Activated T-helper 17 cell treated with anti-CD3 and anti-CD28 coated beads, Interleukin-2, amount 50 U/mL, for 72 hours (primary cell): ENCODE measurements around the gene SLC35A5. TPM values are rescaled to one million over a fixed set of nuclear protein-coding genes. Genes with fewer than 3 reads are reported as not detected.
A peak's percentile ranks its signal among the peaks of the same experiment; 100 is the strongest.

Source experiments
- ATAC-seq: fragments of 150-1000 bp; cut with Tn5 transposase; replicated peaks from 2 replicates; pipeline ENCODE4 v1.10.0; 2021; ENCODE audit warnings: mild to moderate bottlenecking, moderate library complexity
- H3K27ac Mint-ChIP-seq: one replicate; pipeline ENCODE4 v1.8.0; 2022; ENCODE audit warnings: mixed read lengths
- H3K27me3 Mint-ChIP-seq: one replicate; pipeline ENCODE4 v1.8.0; 2022; ENCODE audit warnings: mixed read lengths
- H3K36me3 Mint-ChIP-seq: one replicate; pipeline ENCODE4 v1.8.0; 2022; ENCODE audit warnings: low read depth, mild to moderate bottlenecking, mixed read lengths
- H3K4me1 Mint-ChIP-seq: one replicate; pipeline ENCODE4 v1.8.0; 2022; ENCODE audit warnings: mixed read lengths
- H3K4me3 Mint-ChIP-seq: one replicate; pipeline ENCODE4 v1.8.0; 2022; ENCODE audit warnings: mild to moderate bottlenecking, mixed read lengths
- H3K9me3 Mint-ChIP-seq: one replicate; pipeline ENCODE4 v1.8.0; 2022; ENCODE audit warnings: mixed read lengths
- total RNA-seq, 2 donors: library from RNA; stranded (reverse); gene quantifications; one replicate each; pipeline ENCODE4 v1.2.3, GENCODE V29; 2022

Gene SLC35A5
- total RNA-seq, 2 donors from 2014 or later: 18.1 to 19.8 TPM

DNA sequence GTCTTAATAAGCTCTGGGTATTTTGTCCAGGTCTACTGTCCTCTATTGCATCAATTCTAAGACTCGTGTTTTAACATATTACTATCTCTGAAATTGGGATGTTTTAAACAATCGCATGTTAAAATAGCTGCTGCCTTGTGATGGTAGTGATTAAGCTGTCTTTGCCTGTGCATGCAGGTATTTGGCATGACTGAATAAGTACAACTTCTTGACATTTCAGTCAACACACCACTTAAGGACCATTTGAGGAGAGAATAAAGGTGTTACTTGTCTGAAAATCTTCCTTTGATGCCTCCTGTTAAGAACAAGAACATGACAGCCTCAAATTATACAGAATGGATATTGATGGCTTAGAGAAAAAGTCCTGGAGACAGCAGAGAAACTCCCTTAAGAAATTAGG is 33.0 kb downstream of the SLC35A5 start:
- peaks cover 3% of the 10 kb centered on the region for H3K4me1 Mint-ChIP-seq
- no peak overlapping the region for H3K4me3 Mint-ChIP-seq
- no peaks in the 10 kb centered on the region for H3K9me3 Mint-ChIP-seq
- ATAC-seq: no peak
- H3K27ac Mint-ChIP-seq: no peak overlapping the region
- H3K36me3 Mint-ChIP-seq: peaks cover 63% of the 10 kb centered on the region
- H3K27me3 Mint-ChIP-seq: no peaks in the 10 kb centered on the region

DNA sequence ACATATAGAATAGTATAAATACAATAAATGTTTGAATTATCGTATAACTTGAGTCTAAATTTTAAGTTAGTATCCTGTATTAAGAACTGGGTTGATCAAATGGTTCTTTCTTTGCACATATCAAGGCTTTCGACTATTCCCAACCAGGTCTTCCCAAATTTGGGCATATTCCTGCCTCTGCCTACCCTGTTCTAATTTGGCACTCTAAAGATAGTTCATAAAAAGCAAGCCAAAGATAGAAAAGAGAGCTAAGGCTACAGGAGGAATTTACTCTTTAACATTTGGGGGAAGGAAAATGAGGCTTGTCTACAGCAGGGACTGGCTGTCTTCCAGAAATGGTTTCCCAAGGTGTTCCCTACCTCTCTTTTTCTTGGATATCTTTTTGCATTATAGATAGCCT is 36.1 kb downstream of the SLC35A5 start:
- peaks cover 32% of the 10 kb centered on the region for H3K36me3 Mint-ChIP-seq
- H3K9me3 Mint-ChIP-seq: no peaks in the 10 kb centered on the region
- H3K4me3 Mint-ChIP-seq: no peak overlapping the region
- H3K4me1 Mint-ChIP-seq: peaks cover 10% of the 10 kb centered on the region
- ATAC-seq: no peak
- H3K27me3 Mint-ChIP-seq: no peaks in the 10 kb centered on the region
- H3K27ac Mint-ChIP-seq: no peak overlapping the region

DNA sequence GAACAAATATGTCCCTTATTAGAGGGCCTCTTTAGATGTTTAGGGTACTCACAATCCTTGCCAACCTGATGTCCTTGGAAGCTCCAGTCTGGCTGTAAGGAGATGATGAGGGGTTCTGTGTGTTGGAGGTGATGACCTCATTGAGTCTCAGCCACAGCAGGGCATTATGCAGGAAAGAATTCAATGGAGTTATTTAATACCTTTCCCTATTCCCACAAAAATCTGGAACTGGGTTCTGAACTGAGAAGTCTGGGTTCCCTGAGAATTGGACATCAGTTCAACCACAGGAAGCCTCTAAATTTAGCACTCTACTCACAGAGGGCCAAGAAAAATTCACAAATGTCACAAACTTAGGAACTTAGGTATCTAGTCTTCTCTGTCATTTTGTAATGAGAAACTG is 36.9 kb downstream of the SLC35A5 start:
- ATAC-seq: no peak
- Mint-ChIP-seq H3K27me3 (no peaks in the 10 kb centered on the region), H3K4me3 (no peak overlapping the region), H3K4me1 (peaks cover 10% of the 10 kb centered on the region), H3K9me3 (no peaks in the 10 kb centered on the region), H3K27ac (no peak overlapping the region), H3K36me3 (peaks cover 26% of the 10 kb centered on the region)

DNA sequence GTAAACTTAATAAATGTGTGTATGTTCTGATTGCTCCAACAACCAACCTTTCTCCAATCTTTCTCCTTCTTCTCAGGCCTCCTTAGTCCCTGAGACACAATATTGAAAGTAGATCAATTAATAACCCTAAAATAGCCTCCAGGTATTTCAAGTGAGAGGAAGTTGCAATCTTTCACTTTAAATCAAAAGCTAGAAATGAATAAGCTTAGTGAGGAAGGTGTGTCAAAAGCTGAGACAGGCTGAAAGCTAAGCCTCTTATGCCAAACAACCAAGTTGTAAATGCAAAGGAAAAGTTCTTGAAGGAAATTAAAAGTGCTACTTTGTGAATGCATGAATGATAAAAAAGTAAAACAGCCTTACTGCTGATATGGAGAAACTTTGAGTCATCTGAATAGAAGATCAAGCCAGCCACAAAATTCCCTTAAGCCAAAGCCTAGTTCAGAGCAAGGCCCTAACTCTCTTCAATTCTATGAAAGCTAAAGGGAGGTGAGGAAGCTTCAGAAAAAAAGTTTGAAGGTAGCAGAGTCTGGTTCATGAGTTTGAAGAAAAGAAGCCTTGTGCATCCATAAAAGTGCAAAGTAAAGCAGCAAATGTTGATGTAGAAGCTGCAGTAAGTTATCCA is 40.5 kb downstream of the SLC35A5 start:
- H3K9me3 Mint-ChIP-seq: no peaks in the 10 kb centered on the region
- peak; percentile 62 for ATAC-seq
- peaks cover 10% of the 10 kb centered on the region for H3K4me1 Mint-ChIP-seq
- H3K27me3 Mint-ChIP-seq: peaks cover 8% of the 10 kb centered on the region
- peaks cover 11% of the 10 kb centered on the region for H3K36me3 Mint-ChIP-seq
- H3K27ac Mint-ChIP-seq: peak overlapping the region; percentile 44
- H3K4me3 Mint-ChIP-seq: peak overlapping the region; percentile 40

- ATAC-seq: no peak
- Mint-ChIP-seq H3K27ac (no peak overlapping the region), H3K27me3 (peaks cover 21% of the 10 kb centered on the region), H3K36me3 (no peaks in the 10 kb centered on the region), H3K4me1 (peaks cover 10% of the 10 kb centered on the region), H3K9me3 (no peaks in the 10 kb centered on the region), H3K4me3 (no peak overlapping the region)
Measured at GRCh38 chr3:112604536-112604935, 42.7 kb downstream of the SLC35A5 start.

DNA sequence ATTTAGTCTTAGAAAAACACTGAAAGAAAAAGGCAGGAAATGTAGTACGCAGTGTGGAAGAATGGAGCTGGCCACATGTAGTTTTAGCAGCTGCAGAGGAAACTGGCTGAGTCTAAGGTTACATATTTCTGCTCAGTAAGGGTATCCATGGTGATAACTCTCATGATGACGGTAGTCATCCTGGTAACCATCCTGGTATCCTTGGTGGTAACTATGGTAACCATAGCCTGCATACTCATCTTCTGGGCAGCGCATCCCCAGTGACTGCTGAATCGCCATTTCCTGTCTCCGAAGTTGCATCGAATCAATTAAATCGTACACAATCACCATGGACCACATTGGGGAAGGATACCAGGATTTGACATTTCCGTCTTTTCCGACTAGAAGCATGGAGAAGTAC is 43.4 kb downstream of the SLC35A5 start:
- ATAC-seq: peak; percentile 78
- Mint-ChIP-seq H3K27me3 (peaks cover 23% of the 10 kb centered on the region), H3K27ac (no peak overlapping the region), H3K4me3 (no peak overlapping the region), H3K36me3 (no peaks in the 10 kb centered on the region), H3K9me3 (no peaks in the 10 kb centered on the region), H3K4me1 (peaks cover 10% of the 10 kb centered on the region)

- Mint-ChIP-seq H3K27ac (no peak overlapping the region), H3K4me3 (no peak overlapping the region), H3K36me3 (no peaks in the 10 kb centered on the region), H3K9me3 (no peaks in the 10 kb centered on the region), H3K4me1 (peaks cover 10% of the 10 kb centered on the region), H3K27me3 (peaks cover 23% of the 10 kb centered on the region)
- no peak for ATAC-seq
Measured at GRCh38 chr3:112606098-112606497, 44.3 kb downstream of the SLC35A5 start.

DNA sequence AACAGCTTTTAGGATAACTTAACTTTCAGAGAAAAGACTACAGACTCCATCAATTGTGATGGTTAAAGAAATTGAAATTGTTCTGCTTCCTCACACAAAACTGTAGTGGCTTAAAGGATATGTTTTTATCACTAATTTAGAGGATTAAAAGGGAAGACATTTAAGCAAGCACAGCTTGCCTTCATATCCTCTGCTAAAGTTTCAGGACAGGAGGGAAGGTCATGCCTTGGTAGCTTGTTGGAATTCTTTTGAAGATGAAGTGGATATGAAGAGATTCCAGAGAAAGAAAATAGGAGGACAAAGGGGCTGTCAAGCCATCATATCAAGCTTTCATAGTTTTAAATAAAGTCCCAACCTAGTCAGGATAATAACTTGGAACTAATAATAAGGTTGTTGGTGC is 46.0 kb downstream of the SLC35A5 start:
- no peak overlapping the region for H3K4me3 Mint-ChIP-seq
- H3K36me3 Mint-ChIP-seq: no peaks in the 10 kb centered on the region
- H3K27ac Mint-ChIP-seq: no peak overlapping the region
- peaks cover 23% of the 10 kb centered on the region for H3K27me3 Mint-ChIP-seq
- no peak for ATAC-seq
- H3K9me3 Mint-ChIP-seq: no peaks in the 10 kb centered on the region
- H3K4me1 Mint-ChIP-seq: no peaks in the 10 kb centered on the region

DNA sequence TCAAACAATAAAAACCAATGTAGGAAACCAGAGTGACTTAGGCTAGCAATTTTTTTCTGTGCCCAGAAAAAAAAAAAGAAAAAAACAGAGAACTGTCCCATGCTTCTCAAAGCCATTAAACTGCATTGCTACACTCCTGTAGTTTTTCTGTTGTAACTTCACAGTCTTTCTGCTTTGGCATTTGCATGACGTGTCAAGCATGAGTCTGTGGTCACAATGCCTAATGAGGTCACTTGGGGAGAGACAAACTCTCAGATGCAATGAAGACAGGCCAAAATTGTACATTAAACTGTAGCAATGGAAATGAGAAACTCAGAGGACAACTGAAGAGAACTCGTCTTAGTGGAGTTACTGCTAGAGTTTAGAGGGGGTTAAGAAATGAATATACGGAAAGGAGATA is 48.3 kb downstream of the SLC35A5 start:
- H3K9me3 Mint-ChIP-seq: no peaks in the 10 kb centered on the region
- no peak overlapping the region for H3K27ac Mint-ChIP-seq
- H3K4me3 Mint-ChIP-seq: no peak overlapping the region
- H3K4me1 Mint-ChIP-seq: no peaks in the 10 kb centered on the region
- H3K27me3 Mint-ChIP-seq: peaks cover 28% of the 10 kb centered on the region
- no peaks in the 10 kb centered on the region for H3K36me3 Mint-ChIP-seq
- ATAC-seq: no peak

DNA sequence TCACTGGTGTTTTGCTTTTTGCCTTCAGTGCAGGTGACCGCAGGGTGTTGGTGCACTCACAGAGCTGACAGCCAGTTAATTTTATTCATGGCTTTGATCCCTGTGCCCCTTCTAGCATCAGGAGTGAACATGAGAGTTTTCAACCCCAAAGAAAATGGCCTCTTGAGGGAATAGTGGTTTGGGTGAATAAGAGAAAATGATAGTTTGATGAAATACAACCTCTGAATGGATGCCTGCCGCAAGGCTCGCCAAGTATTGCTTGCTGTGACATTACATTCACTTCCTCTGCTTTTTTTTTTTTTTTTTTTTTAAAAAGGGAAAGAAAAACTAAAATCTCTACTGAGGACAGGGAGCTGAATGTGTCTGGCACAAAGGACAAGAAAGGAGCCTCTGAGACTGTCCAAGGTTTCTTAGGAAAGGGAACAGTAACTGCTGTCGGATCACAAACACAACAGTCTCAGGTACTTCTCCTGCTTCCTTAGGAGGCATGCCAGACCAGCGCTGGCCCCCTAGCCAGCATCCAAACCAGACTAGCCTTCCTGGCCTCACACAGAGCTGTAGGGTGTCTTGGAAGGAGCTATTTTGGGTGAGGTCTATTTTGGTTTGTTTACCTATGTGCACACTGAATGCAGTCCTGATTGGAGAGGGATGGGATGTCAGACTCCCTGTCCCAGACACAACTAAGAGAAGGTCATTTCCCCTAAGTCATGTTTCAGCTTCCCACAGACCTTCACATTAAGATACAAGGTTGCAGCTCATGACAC is 50.1 kb downstream of the SLC35A5 start:
- Mint-ChIP-seq H3K27me3 (peaks cover 24% of the 10 kb centered on the region), H3K27ac (no peak overlapping the region), H3K4me3 (no peak overlapping the region), H3K9me3 (no peaks in the 10 kb centered on the region), H3K36me3 (no peaks in the 10 kb centered on the region), H3K4me1 (no peaks in the 10 kb centered on the region)
- no peak for ATAC-seq

DNA sequence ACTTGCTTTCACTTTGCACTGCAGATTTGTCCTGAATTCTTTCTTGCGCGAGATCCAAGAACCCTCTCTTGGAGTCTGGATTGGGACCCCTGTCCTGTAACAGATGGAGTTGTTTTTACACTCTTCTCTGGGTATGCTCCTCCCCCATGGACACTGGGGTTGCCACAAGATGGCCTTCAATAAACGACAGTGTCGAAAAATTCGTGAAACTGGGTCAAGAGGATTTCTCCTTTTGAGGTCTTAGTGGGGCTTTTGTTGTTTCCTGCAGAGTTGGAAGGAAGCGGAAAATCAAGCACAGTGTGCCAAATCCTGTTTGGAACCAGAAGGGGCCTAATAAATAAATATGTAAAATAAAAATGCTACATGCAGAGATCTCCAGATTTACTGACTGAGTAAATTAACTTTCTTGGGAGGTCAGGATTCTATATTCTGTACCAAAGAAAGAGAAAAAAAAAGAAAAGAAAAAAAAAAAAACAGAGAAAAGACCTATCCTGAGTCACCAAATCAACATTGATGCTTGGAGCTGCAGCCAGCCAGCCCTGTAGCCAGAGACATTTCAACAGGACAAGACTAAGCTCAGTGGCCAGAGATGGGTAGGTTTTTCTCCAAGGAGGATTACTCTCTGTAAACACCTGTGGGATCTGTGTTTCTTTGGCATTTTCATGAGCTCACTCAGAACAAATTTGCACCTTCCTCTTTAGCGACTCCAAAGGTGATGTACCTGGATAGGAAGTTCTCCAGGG is 54.3 kb downstream of the SLC35A5 start:
- no peak overlapping the region for H3K4me3 Mint-ChIP-seq
- ATAC-seq: no peak
- H3K27me3 Mint-ChIP-seq: peaks cover 5% of the 10 kb centered on the region
- H3K4me1 Mint-ChIP-seq: no peaks in the 10 kb centered on the region
- H3K27ac Mint-ChIP-seq: no peak overlapping the region
- no peaks in the 10 kb centered on the region for H3K36me3 Mint-ChIP-seq
- no peaks in the 10 kb centered on the region for H3K9me3 Mint-ChIP-seq

- Mint-ChIP-seq H3K27ac (no peak overlapping the region), H3K36me3 (no peaks in the 10 kb centered on the region), H3K9me3 (no peaks in the 10 kb centered on the region), H3K27me3 (peaks cover 7% of the 10 kb centered on the region), H3K4me3 (no peak overlapping the region), H3K4me1 (no peaks in the 10 kb centered on the region)
- ATAC-seq: no peak
Measured at GRCh38 chr3:112617285-112617684, 55.4 kb downstream of the SLC35A5 start.

DNA sequence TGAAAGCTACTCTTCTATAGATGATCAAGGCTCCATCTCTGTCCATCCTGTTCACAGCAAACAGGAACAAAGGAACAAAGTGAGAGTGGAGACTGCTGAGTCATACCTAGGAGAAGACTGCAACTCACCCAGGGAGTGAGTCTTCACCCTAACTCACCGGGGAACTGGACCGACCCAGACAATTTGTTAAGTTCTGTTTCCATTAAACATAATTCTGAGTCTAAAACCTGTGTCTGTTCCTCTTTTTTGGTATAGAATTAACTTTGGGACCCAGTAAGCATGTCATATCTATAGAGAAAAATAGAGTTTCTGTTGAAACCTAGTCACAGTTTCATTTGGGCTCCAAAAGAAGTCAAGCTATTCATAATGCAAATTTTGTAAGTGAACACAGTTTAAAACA is 57.5 kb downstream of the SLC35A5 start:
- no peak overlapping the region for H3K27ac Mint-ChIP-seq
- ATAC-seq: no peak
- H3K27me3 Mint-ChIP-seq: peaks cover 7% of the 10 kb centered on the region
- no peaks in the 10 kb centered on the region for H3K36me3 Mint-ChIP-seq
- H3K9me3 Mint-ChIP-seq: no peaks in the 10 kb centered on the region
- H3K4me3 Mint-ChIP-seq: no peak overlapping the region
- no peaks in the 10 kb centered on the region for H3K4me1 Mint-ChIP-seq

DNA sequence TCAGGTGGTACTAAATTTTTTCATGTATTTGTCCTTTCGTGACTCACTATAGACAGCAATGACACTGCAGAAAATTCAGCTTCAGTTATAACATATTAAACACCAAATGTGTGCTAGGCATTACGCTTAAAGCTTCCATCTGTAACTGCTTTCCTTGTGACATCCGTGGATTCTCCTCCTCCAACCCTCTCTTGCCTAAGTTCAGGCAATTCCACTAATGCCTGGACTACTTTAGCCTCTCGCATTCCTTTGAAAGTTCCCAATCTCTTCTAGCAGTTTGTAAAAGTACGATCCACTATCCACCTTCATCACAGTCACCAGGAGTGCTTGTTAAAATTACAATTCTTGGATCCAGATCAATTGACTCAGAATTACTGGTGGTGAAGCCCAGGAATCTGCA is 61.4 kb downstream of the SLC35A5 start:
- no peak overlapping the region for H3K27ac Mint-ChIP-seq
- H3K9me3 Mint-ChIP-seq: no peaks in the 10 kb centered on the region
- ATAC-seq: no peak
- peaks cover 3% of the 10 kb centered on the region for H3K27me3 Mint-ChIP-seq
- H3K4me1 Mint-ChIP-seq: no peaks in the 10 kb centered on the region
- no peaks in the 10 kb centered on the region for H3K36me3 Mint-ChIP-seq
- H3K4me3 Mint-ChIP-seq: no peak overlapping the region

DNA sequence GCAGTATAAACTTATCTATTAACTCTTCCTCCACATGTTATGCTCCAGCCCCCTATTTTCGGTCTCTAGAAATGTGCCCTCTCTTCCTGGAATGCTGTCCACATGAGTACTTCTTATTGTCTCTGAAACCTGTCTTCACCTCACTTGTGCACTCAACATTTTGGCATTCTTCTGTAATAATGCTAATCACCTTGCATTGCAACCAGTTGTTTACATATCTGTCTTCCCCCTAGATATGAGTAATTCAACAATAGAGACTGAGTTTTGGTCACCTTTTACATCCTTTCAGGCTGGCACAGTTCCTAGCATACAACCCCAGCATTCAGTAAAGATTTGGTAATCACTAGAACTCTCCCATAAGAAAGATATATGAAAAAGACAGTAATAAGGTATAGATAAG is 61.9 kb downstream of the SLC35A5 start:
- peaks cover 3% of the 10 kb centered on the region for H3K27me3 Mint-ChIP-seq
- H3K27ac Mint-ChIP-seq: no peak overlapping the region
- H3K36me3 Mint-ChIP-seq: no peaks in the 10 kb centered on the region
- H3K9me3 Mint-ChIP-seq: no peaks in the 10 kb centered on the region
- ATAC-seq: no peak
- H3K4me1 Mint-ChIP-seq: no peaks in the 10 kb centered on the region
- no peak overlapping the region for H3K4me3 Mint-ChIP-seq
